Glutamatergic neuron (in vitro differentiated cells): ENCODE results near the gene HGD. TPM values are rescaled to one million over a fixed set of nuclear protein-coding genes. Genes with fewer than 3 reads are reported as not detected.
A peak's percentile ranks its signal among the peaks of the same experiment; 100 is the strongest.

Experiments used
- DNase-seq: peaks from one replicate; pipeline ENCODE4 v3.0.0; 2022
- H3K27ac Mint-ChIP-seq: one replicate; pipeline ENCODE4 v1.8.0; 2020; ENCODE audit warnings: mild to moderate bottlenecking, mixed read lengths, inconsistent platforms; ENCODE audit not compliant: unreplicated experiment
- H3K27me3 Mint-ChIP-seq: one replicate; pipeline ENCODE4 v1.8.0; 2020; ENCODE audit warnings: mild to moderate bottlenecking, moderate library complexity, mixed read lengths, inconsistent platforms; ENCODE audit not compliant: unreplicated experiment
- H3K36me3 Mint-ChIP-seq: one replicate; pipeline ENCODE4 v1.8.0; 2020; ENCODE audit warnings: mild to moderate bottlenecking, mixed read lengths, inconsistent platforms; ENCODE audit not compliant: unreplicated experiment
- H3K4me1 Mint-ChIP-seq: one replicate; pipeline ENCODE4 v1.8.0; 2020; ENCODE audit warnings: mild to moderate bottlenecking, low read depth, mixed read lengths, inconsistent platforms; ENCODE audit not compliant: unreplicated experiment
- H3K4me3 Mint-ChIP-seq: one replicate; pipeline ENCODE4 v1.8.0; 2020; ENCODE audit warnings: mild to moderate bottlenecking, mixed read lengths, inconsistent platforms; ENCODE audit not compliant: unreplicated experiment
- H3K9me3 Mint-ChIP-seq: one replicate; pipeline ENCODE4 v1.8.0; 2020; ENCODE audit warnings: mild to moderate bottlenecking, moderate library complexity, mixed read lengths, inconsistent platforms; ENCODE audit not compliant: unreplicated experiment
- CTCF ChIP-seq: fragments of 200-600 bp; sonication (generic); IDR thresholded peaks from one replicate; pipeline ENCODE4 v1.5.0; 2021; ENCODE audit not compliant: partially characterized antibody, unreplicated experiment
- total RNA-seq: library from RNA; stranded (reverse); fragmentation: NEBNext Ultra II Directional; extraction: Animal tissue kit (Norgen Biotek cat#: 25700); gene quantifications from one replicate; pipeline ENCODE4 v1.2.1, GENCODE V29; 2021; ENCODE audit not compliant: unreplicated experiment

HGD gene
- total RNA-seq, 1 donor from 2014 or later = not detected

- no peak for DNase-seq
- Mint-ChIP-seq H3K36me3 (no peaks in the 10 kb centered on the region), H3K27me3 (peaks cover 1% of the 10 kb centered on the region), H3K9me3 (no peaks in the 10 kb centered on the region), H3K27ac (no peak overlapping the region), H3K4me3 (no peak overlapping the region), H3K4me1 (peaks cover 12% of the 10 kb centered on the region)
- TF ChIP-seq CTCF = no peak
These were observed 2.9 kb upstream of the HGD start for GRCh38 chr3:120684896-120685295.

GRCh38 chr3:120683671-120684301, 1.7 kb upstream of the HGD start:
- no peak overlapping the region for H3K4me3 Mint-ChIP-seq
- TF ChIP-seq CTCF = no peak
- peaks cover 4% of the 10 kb centered on the region for H3K36me3 Mint-ChIP-seq
- peaks cover 1% of the 10 kb centered on the region for H3K27me3 Mint-ChIP-seq
- H3K4me1 Mint-ChIP-seq = peaks cover 18% of the 10 kb centered on the region
- no peak for DNase-seq
- H3K27ac Mint-ChIP-seq = peak overlapping the region; percentile 15
- H3K9me3 Mint-ChIP-seq = no peaks in the 10 kb centered on the region

- no peak for TF ChIP-seq CTCF
- H3K9me3 Mint-ChIP-seq = no peaks in the 10 kb centered on the region
- H3K36me3 Mint-ChIP-seq = peaks cover 4% of the 10 kb centered on the region
- DNase-seq = peak; percentile 26
- H3K4me3 Mint-ChIP-seq = no peak overlapping the region
- H3K4me1 Mint-ChIP-seq = peaks cover 23% of the 10 kb centered on the region
- H3K27ac Mint-ChIP-seq = peak overlapping the region; percentile 15
- peaks cover 1% of the 10 kb centered on the region for H3K27me3 Mint-ChIP-seq
These were observed 1.2 kb upstream of the HGD start for GRCh38 chr3:120683213-120683612.

- no peak for TF ChIP-seq CTCF
- Mint-ChIP-seq H3K27me3 (peaks cover 1% of the 10 kb centered on the region), H3K9me3 (no peaks in the 10 kb centered on the region), H3K4me1 (peaks cover 25% of the 10 kb centered on the region), H3K27ac (no peak overlapping the region), H3K36me3 (peaks cover 4% of the 10 kb centered on the region), H3K4me3 (no peak overlapping the region)
- no peak for DNase-seq
These were observed 467 bp downstream of the HGD start for GRCh38 chr3:120681506-120682038.

- no peak for DNase-seq
- no peak for TF ChIP-seq CTCF
- no peak overlapping the region for H3K27ac Mint-ChIP-seq
- H3K4me3 Mint-ChIP-seq = no peak overlapping the region
- H3K27me3 Mint-ChIP-seq = peaks cover 1% of the 10 kb centered on the region
- peaks cover 4% of the 10 kb centered on the region for H3K36me3 Mint-ChIP-seq
- H3K4me1 Mint-ChIP-seq = peaks cover 25% of the 10 kb centered on the region
- no peaks in the 10 kb centered on the region for H3K9me3 Mint-ChIP-seq
These were observed 1.0 kb downstream of the HGD start for GRCh38 chr3:120681018-120681417.
